H1 (cell line): ENCODE results near the gene ETFB. TPM values are rescaled to one million over a fixed set of nuclear protein-coding genes. Genes with fewer than 3 reads are reported as not detected.

ENCODE experiments used
- ATF2 ChIP-seq: IDR thresholded peaks from 2 replicates; pipeline ENCODE4 v1.6.1; 2012; ENCODE audit warnings: low read length, inconsistent platforms
- CHD7 ChIP-seq: fragments of 300-600 bp; sonication (generic); IDR thresholded peaks from 2 replicates; pipeline ENCODE4 v1.7.1; 2012; ENCODE audit warnings: low read length, moderate library complexity, mild to moderate bottlenecking, inconsistent platforms; ENCODE audit not compliant: insufficient replicate concordance
- EZH2 ChIP-seq: fragments of 200-600 bp; sonication (generic); IDR thresholded peaks from 2 replicates; pipeline ENCODE4 v1.7.1; 2012; ENCODE audit warnings: low read depth, mild to moderate bottlenecking, moderate library complexity, low read length, inconsistent platforms; ENCODE audit not compliant: severe bottlenecking
- GABPA ChIP-seq: IDR thresholded peaks from 2 replicates; pipeline ENCODE4 v1.6.1; 2011; ENCODE audit warnings: mild to moderate bottlenecking, low read length, moderate library complexity, borderline replicate concordance; ENCODE audit not compliant: insufficient read depth
- HDAC2 ChIP-seq, 2 experiments: fragments of 300-600 bp in 1 of 2; sonication (generic) in 1 of 2; IDR thresholded peaks; 2 replicates each; pipeline ENCODE4 v1.6.1; 2011 to 2012; ENCODE audit warnings: low read depth in 2 of 2, low read length in 2 of 2, mild to moderate bottlenecking in 2 of 2, moderate library complexity in 2 of 2, borderline replicate concordance in 1 of 2, inconsistent platforms in 1 of 2
- SAP30 ChIP-seq: fragments of 300-600 bp; sonication (generic); IDR thresholded peaks from 2 replicates; pipeline ENCODE4 v1.7.1; 2012; ENCODE audit warnings: low read length, moderate library complexity, mild to moderate bottlenecking, inconsistent platforms; ENCODE audit not compliant: insufficient read depth, insufficient replicate concordance
- SP1 ChIP-seq: IDR thresholded peaks from 2 replicates; pipeline ENCODE4 v1.6.1; 2011; ENCODE audit warnings: low read depth, low read length
- TAF1 ChIP-seq: IDR thresholded peaks from 2 replicates; pipeline ENCODE4 v1.6.1; 2011; ENCODE audit warnings: mild to moderate bottlenecking, low read depth, low read length
- YY1 ChIP-seq: IDR thresholded peaks from 2 replicates; pipeline ENCODE4 v1.6.1; 2011; ENCODE audit warnings: low read depth, mild to moderate bottlenecking, low read length
- polyA plus RNA-seq, 7 experiments: library from polyadenylated mRNA; depleted of rRNA in 3 of 7; stranded (reverse) in 5 of 7; unstranded in 2 of 7; fragments of >200 nt in 5 of 7; fragments of 200-250 nt in 2 of 7; gene quantifications; 1 replicate in 5 of 7; 2 replicates in 1 of 7; 4 replicates in 1 of 7; pipeline versions ENCODE4 v1.2.1 to v1.2.3, GENCODE V29; 2011 to 2013; ENCODE audit warnings: missing spikeins in 2 of 7, mixed read lengths in 2 of 7
- total RNA-seq: library from RNA; stranded (reverse); fragmentation: NEBNext Ultra II Directional; extraction: Animal tissue kit (Norgen Biotek cat#: 25700); gene quantifications from 2 replicates; pipeline ENCODE4 v1.2.1, GENCODE V29; 2021

Gene ETFB
- total and polyA plus RNA-seq, 2 of the 8 experiments (the other 6 are each of a cell fraction or from before 2014, with no cell fraction given) = 40.0 to 66.5 TPM

- TF ChIP-seq CHD7 = no peak
- no peak for TF ChIP-seq SP1
- TF ChIP-seq GABPA = no peak
- TF ChIP-seq EZH2 = no peak
- no peak for TF ChIP-seq SAP30
- TF ChIP-seq TAF1 = no peak
- TF ChIP-seq HDAC2 (IDR thresholded peaks at IDR 0.05; ENCODE audit: borderline replicate concordance in 1 of 2, low read depth in 2 of 2, low read length in 2 of 2) = no peak
- TF ChIP-seq ATF2 = no peak
- TF ChIP-seq YY1 = no peak
Observed at GRCh38 chr19:51399231-51399630, 33.0 kb upstream of the ETFB start (continued).
